Caco-2 (cell line): ENCODE measurements around the gene NEMP1. TPM values are rescaled to one million over a fixed set of nuclear protein-coding genes. Genes with fewer than 3 reads are reported as not detected.

Experiments used
- BruUV-seq: library from RNA; stranded (reverse); fragments of 400-500 nt; replicated peaks from 2 replicates; lab custom pipeline; 2021; lab: Mats Ljungman, UMichigan
- CTCF ChIA-PET: fragments of 300-600 bp; sonication (Branson Sonifier 250); formaldehyde crosslinking; loops from one replicate; lab custom pipeline; 2022; ENCODE audit warnings: antibody characterized with exemption; lab: Charles Lee
- POLR2A ChIA-PET: fragments of 300-600 bp; sonication (Branson Sonifier 250); formaldehyde crosslinking; loops from one replicate; lab custom pipeline; 2022; ENCODE audit warnings: antibody characterized with exemption; lab: Charles Lee
- DNase-seq, 2 experiments: peaks; one replicate each; pipeline versions ENCODE4 v3.0.0 to v3.0.0-alpha.2; 2020 to 2022
- H3K27me3 ChIP-seq: replicated peaks from 2 replicates; pipeline ENCODE4 v1.6.0; 2011; ENCODE audit warnings: low read length; ENCODE audit not compliant: control insufficient read depth, insufficient read depth
- H3K36me3 ChIP-seq: 2 replicates; pipeline ENCODE4 v1.5.1; 2011; ENCODE audit warnings: low read length; ENCODE audit not compliant: control insufficient read depth, insufficient read depth
- H3K4me1 ChIP-seq: fragments of 250-450 bp; sonication (Bioruptor Pico); 2 replicates; pipeline ENCODE4 v1.5.1; 2020; ENCODE audit warnings: mild to moderate bottlenecking
- H3K4me3 ChIP-seq: 2 replicates; pipeline ENCODE4 v1.5.1; 2011; ENCODE audit warnings: low read depth, mild to moderate bottlenecking, control low read depth, low read length
- H3K9me3 ChIP-seq: fragments of 250-450 bp; sonication (Bioruptor Pico); 2 replicates; pipeline ENCODE4 v1.5.1; 2020; ENCODE audit warnings: mild to moderate bottlenecking, moderate library complexity
- H3K27ac Mint-ChIP-seq: one replicate; pipeline ENCODE4 v1.8.0; 2022; ENCODE audit warnings: mixed read lengths; ENCODE audit not compliant: unreplicated experiment
- H3K27me3 Mint-ChIP-seq: one replicate; pipeline ENCODE4 v1.8.0; 2022; ENCODE audit warnings: mixed read lengths; ENCODE audit not compliant: insufficient read depth, unreplicated experiment
- H3K36me3 Mint-ChIP-seq: one replicate; pipeline ENCODE4 v1.8.0; 2022; ENCODE audit warnings: mild to moderate bottlenecking, mixed read lengths; ENCODE audit not compliant: insufficient read depth, unreplicated experiment
- H3K4me1 Mint-ChIP-seq: one replicate; pipeline ENCODE4 v1.8.0; 2022; ENCODE audit warnings: low read depth, mixed read lengths; ENCODE audit not compliant: unreplicated experiment
- H3K4me3 Mint-ChIP-seq: one replicate; pipeline ENCODE4 v1.8.0; 2022; ENCODE audit warnings: mild to moderate bottlenecking, moderate library complexity, mixed read lengths; ENCODE audit not compliant: unreplicated experiment
- H3K9me3 Mint-ChIP-seq: one replicate; pipeline ENCODE4 v1.8.0; 2022; ENCODE audit warnings: mixed read lengths; ENCODE audit not compliant: unreplicated experiment
- intact Hi-C: fragments of 100-400 bp; cut with micrococcal nuclease; formaldehyde crosslinking; loops from one replicate; pipeline ENCODE4 v1.10.0; 2022; ENCODE audit not compliant: unreplicated experiment
- total RNA-seq: library from RNA; stranded (reverse); gene quantifications from 2 replicates; pipeline ENCODE4 v1.2.3, GENCODE V29; 2022
- TF ChIP-seq, protein P1 (sequence below), 2 experiments: fragments of 200-600 bp in 1 of 2; IDR thresholded peaks; 1 replicate in 1 of 2; 2 replicates in 1 of 2; pipeline versions ENCODE4 v1.5.1 to v1.8.0; 2011 to 2022; ENCODE audit warnings: antibody characterized with exemption in 1 of 2, control low read depth in 1 of 2, inconsistent platforms in 1 of 2, low read depth in 1 of 2, low read length in 1 of 2, mild to moderate bottlenecking in 1 of 2, moderate library complexity in 1 of 2; ENCODE audit not compliant: insufficient read depth in 1 of 2, severe bottlenecking in 1 of 2, unreplicated experiment in 1 of 2

Gene NEMP1
- total RNA-seq, 1 experiment from 2014 or later: 40.1 TPM

DNA sequence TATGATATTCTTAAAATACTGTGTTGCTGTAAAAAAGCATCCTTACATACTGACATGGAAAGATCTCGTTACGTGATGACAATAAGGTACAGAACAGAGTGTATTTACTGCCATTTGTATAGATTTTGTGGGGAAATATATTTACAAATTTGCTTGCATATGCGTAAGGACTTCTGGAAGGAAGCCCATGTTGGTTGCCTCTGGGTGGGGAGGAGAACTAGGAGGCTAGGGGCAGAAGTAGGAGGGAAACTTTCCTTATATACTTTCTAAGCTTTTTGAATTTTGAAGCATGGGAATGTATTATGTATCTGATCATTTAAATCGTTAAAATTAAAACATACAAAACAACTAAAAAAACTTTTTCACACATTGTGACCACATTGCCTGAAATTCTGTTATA is 38.4 kb downstream of the NEMP1 start:
- no peak overlapping the region for H3K27ac Mint-ChIP-seq
- no TSS peak for BruUV-seq
- Histone ChIP-seq H3K4me1 (no peaks in the 10 kb centered on the region), H3K36me3 (no peaks in the 10 kb centered on the region; the same call in 1 of the 2 replicates), H3K27me3 (no peaks in the 10 kb centered on the region), H3K9me3 (no peaks in the 10 kb centered on the region), H3K4me3 (no peak overlapping the region)
- intact Hi-C loops: no loop called here
- no peaks in the 10 kb centered on the region for H3K4me1 Mint-ChIP-seq
- TF ChIP-seq, protein P1, sequence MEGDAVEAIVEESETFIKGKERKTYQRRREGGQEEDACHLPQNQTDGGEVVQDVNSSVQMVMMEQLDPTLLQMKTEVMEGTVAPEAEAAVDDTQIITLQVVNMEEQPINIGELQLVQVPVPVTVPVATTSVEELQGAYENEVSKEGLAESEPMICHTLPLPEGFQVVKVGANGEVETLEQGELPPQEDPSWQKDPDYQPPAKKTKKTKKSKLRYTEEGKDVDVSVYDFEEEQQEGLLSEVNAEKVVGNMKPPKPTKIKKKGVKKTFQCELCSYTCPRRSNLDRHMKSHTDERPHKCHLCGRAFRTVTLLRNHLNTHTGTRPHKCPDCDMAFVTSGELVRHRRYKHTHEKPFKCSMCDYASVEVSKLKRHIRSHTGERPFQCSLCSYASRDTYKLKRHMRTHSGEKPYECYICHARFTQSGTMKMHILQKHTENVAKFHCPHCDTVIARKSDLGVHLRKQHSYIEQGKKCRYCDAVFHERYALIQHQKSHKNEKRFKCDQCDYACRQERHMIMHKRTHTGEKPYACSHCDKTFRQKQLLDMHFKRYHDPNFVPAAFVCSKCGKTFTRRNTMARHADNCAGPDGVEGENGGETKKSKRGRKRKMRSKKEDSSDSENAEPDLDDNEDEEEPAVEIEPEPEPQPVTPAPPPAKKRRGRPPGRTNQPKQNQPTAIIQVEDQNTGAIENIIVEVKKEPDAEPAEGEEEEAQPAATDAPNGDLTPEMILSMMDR (IDR thresholded peaks at IDR 0.05; ENCODE audit: insufficient read depth in 1 of 2, low read depth in 1 of 2, low read length in 1 of 2, severe bottlenecking in 1 of 2, unreplicated experiment in 1 of 2): no peak
- ChIA-PET CTCF (no interaction called here), POLR2A (no interaction called here)
- no peaks in the 10 kb centered on the region for H3K9me3 Mint-ChIP-seq
- no peak overlapping the region for H3K4me3 Mint-ChIP-seq
- H3K27me3 Mint-ChIP-seq: no peaks in the 10 kb centered on the region
- DNase-seq: no peak
- H3K36me3 Mint-ChIP-seq: no peaks in the 10 kb centered on the region

DNA sequence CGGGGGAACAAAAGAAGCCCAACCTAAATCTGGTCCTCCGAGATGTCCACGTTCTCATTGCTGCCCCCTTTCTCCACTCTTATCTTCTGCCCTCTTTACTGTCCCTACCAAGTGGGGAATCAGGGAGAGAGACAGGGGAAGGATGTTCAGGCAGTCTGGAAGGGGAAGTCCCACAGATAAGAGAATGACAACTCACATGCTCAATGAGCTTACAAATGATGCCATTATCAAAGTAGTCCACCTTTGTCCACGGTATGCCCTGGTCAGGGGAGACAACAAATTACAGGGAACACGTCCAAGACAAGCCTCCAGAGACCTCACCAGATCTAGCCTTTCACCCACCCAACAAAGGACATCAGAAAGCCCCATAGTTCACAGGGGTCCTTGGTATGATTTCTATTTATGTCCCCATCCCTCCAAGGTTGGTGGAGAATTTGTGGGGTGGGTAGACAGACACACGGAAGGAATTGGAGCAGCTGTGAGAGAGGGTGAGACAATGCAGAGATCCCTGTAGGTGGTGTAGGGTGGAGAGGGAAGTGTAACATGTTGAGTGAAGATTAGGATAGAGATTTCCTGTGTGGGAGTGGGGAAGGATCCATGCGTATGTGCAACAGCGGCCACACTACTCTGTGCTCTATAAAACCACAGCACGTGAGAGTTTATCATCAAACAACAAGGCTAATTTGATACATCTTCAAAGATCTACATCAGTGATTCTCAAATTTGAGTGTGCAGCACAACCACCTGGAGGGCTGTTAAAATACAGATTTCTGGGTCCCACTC is 39.4 kb downstream of the NEMP1 start:
- H3K9me3 ChIP-seq: no peaks in the 10 kb centered on the region
- TF ChIP-seq, protein P1 (IDR thresholded peaks at IDR 0.05; ENCODE audit: insufficient read depth in 1 of 2, low read depth in 1 of 2, low read length in 1 of 2, severe bottlenecking in 1 of 2, unreplicated experiment in 1 of 2): no peak
- Mint-ChIP-seq H3K36me3 (no peaks in the 10 kb centered on the region), H3K4me3 (no peak overlapping the region), H3K27me3 (no peaks in the 10 kb centered on the region), H3K27ac (no peak overlapping the region), H3K9me3 (no peaks in the 10 kb centered on the region), H3K4me1 (no peaks in the 10 kb centered on the region)
- no peaks in the 10 kb centered on the region; the same call in 1 of the 2 replicates for H3K36me3 ChIP-seq
- H3K4me1 ChIP-seq: no peaks in the 10 kb centered on the region
- CTCF ChIA-PET: interaction anchor here (1.5 kb wide), 1 partner anchor 30 kb away, joined by 3 read pairs; no protein-coding TSS in a partner anchor
- no peaks in the 10 kb centered on the region for H3K27me3 ChIP-seq
- POLR2A ChIA-PET: no interaction called here
- DNase-seq: no peak
- intact Hi-C loops: no loop called here
- BruUV-seq: no TSS peak
- no peak overlapping the region for H3K4me3 ChIP-seq

DNA sequence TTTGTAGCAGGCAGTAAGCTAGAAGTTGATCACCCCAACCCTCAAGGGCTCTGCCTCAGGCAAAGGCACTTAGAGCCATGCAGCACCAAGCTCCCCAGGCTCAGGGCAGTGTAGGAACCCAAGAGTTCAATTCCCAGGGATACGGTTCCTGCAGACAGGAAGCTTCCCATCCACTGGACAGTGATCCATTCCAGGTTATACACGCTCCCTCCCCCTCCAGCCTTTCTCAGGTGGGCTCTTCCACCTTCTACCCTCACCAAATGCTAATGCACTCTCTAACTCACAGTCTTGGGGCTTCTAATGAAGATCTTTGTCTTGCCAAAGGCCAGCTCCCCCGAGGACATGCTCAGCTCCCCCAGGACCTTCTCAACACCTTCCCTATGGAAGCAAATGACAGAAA is 41.3 kb downstream of the NEMP1 start:
- H3K27me3 Mint-ChIP-seq: no peaks in the 10 kb centered on the region
- H3K36me3 Mint-ChIP-seq: no peaks in the 10 kb centered on the region
- no peaks in the 10 kb centered on the region for H3K9me3 ChIP-seq
- no peaks in the 10 kb centered on the region for H3K4me1 Mint-ChIP-seq
- intact Hi-C loops: no loop called here
- TF ChIP-seq, protein P1 (IDR thresholded peaks at IDR 0.05; ENCODE audit: insufficient read depth in 1 of 2, low read depth in 1 of 2, low read length in 1 of 2, severe bottlenecking in 1 of 2, unreplicated experiment in 1 of 2): no peak
- no peaks in the 10 kb centered on the region for H3K27me3 ChIP-seq
- no peaks in the 10 kb centered on the region; the same call in 1 of the 2 replicates for H3K36me3 ChIP-seq
- DNase-seq: no peak
- ChIA-PET POLR2A (no interaction called here), CTCF (no interaction called here)
- no peak overlapping the region for H3K4me3 ChIP-seq
- H3K4me1 ChIP-seq: no peaks in the 10 kb centered on the region
- H3K4me3 Mint-ChIP-seq: no peak overlapping the region
- no TSS peak for BruUV-seq
- no peaks in the 10 kb centered on the region for H3K9me3 Mint-ChIP-seq
- no peak overlapping the region for H3K27ac Mint-ChIP-seq
